ENCODE results near the gene THADA. TPM values are rescaled to one million over a fixed set of nuclear protein-coding genes. Genes with fewer than 3 reads are reported as not detected.

Gene THADA
- total and polyA plus RNA-seq, 9 donors = 14.4 to 24.3 (median 18.1) TPM

GRCh38 chr2:43383533-43383932 is 212.3 kb downstream of the THADA start:
- Histone ChIP-seq H3K4me1 (ENCODE audit: control insufficient read depth, insufficient read depth, low read length) (peaks cover 11% of the 10 kb centered on the region), H3K27me3 (ENCODE audit: control insufficient read depth, insufficient read depth, low read length) (no peaks in the 10 kb centered on the region), H3K27ac (ENCODE audit: low read length) (no peak overlapping the region), H3K4me3 (ENCODE audit: low read length) (no peak overlapping the region), H3K9me3 (replicated peaks; ENCODE audit: control insufficient read depth, low read depth, low read length) (no peaks in the 10 kb centered on the region), H3K36me3 (ENCODE audit: control insufficient read depth, insufficient read depth, low read length) (no peaks in the 10 kb centered on the region)
- DNase-seq = no peak
- no CpG with 5 or more reads among the region's 2 CpGs for WGBS (ENCODE audit: insufficient coverage)

GRCh38 chr2:43379494-43379893 is 216.3 kb downstream of the THADA start:
- H3K27ac ChIP-seq (ENCODE audit: low read length) = no peak overlapping the region
- DNase-seq = no peak
- H3K9me3 ChIP-seq (replicated peaks; ENCODE audit: control insufficient read depth, low read depth, low read length) = no peaks in the 10 kb centered on the region
- 100% methylated on average over 1 of the region's 1 CpG for WGBS (ENCODE audit: insufficient coverage)
- H3K36me3 ChIP-seq (ENCODE audit: control insufficient read depth, insufficient read depth, low read length) = no peaks in the 10 kb centered on the region
- H3K27me3 ChIP-seq (ENCODE audit: control insufficient read depth, insufficient read depth, low read length) = no peaks in the 10 kb centered on the region
- no peak overlapping the region for H3K4me3 ChIP-seq (ENCODE audit: low read length)
- peaks cover 4% of the 10 kb centered on the region for H3K4me1 ChIP-seq (ENCODE audit: control insufficient read depth, insufficient read depth, low read length)

GRCh38 chr2:43377327-43377726 is 218.5 kb downstream of the THADA start:
- Histone ChIP-seq H3K9me3 (replicated peaks; ENCODE audit: control insufficient read depth, low read depth, low read length) (no peaks in the 10 kb centered on the region), H3K4me3 (ENCODE audit: low read length) (no peak overlapping the region), H3K4me1 (ENCODE audit: control insufficient read depth, insufficient read depth, low read length) (peaks cover 4% of the 10 kb centered on the region), H3K27ac (ENCODE audit: low read length) (no peak overlapping the region), H3K36me3 (ENCODE audit: control insufficient read depth, insufficient read depth, low read length) (no peaks in the 10 kb centered on the region), H3K27me3 (ENCODE audit: control insufficient read depth, insufficient read depth, low read length) (no peaks in the 10 kb centered on the region)
- no CpG with 5 or more reads among the region's 3 CpGs for WGBS (ENCODE audit: insufficient coverage)
- no peak for DNase-seq

GRCh38 chr2:43376523-43377198 is 219.2 kb downstream of the THADA start:
- DNase-seq = no peak
- H3K4me1 ChIP-seq (ENCODE audit: control insufficient read depth, insufficient read depth, low read length) = peaks cover 4% of the 10 kb centered on the region
- no peaks in the 10 kb centered on the region for H3K36me3 ChIP-seq (ENCODE audit: control insufficient read depth, insufficient read depth, low read length)
- no peak overlapping the region for H3K27ac ChIP-seq (ENCODE audit: low read length)
- no peaks in the 10 kb centered on the region for H3K27me3 ChIP-seq (ENCODE audit: control insufficient read depth, insufficient read depth, low read length)
- no peak overlapping the region for H3K4me3 ChIP-seq (ENCODE audit: low read length)
- H3K9me3 ChIP-seq (replicated peaks; ENCODE audit: control insufficient read depth, low read depth, low read length) = no peaks in the 10 kb centered on the region
- no CpG with 5 or more reads among the region's 8 CpGs for WGBS (ENCODE audit: insufficient coverage)

GRCh38 chr2:43375746-43376522 is 219.9 kb downstream of the THADA start:
- Histone ChIP-seq H3K4me1 (ENCODE audit: control insufficient read depth, insufficient read depth, low read length) (peaks cover 4% of the 10 kb centered on the region), H3K4me3 (ENCODE audit: low read length) (no peak overlapping the region), H3K36me3 (ENCODE audit: control insufficient read depth, insufficient read depth, low read length) (no peaks in the 10 kb centered on the region), H3K27ac (ENCODE audit: low read length) (peak overlapping the region; percentile 50), H3K27me3 (ENCODE audit: control insufficient read depth, insufficient read depth, low read length) (no peaks in the 10 kb centered on the region), H3K9me3 (replicated peaks; ENCODE audit: control insufficient read depth, low read depth, low read length) (no peaks in the 10 kb centered on the region)
- WGBS (ENCODE audit: insufficient coverage) = no CpG with 5 or more reads among the region's 3 CpGs
- no peak for DNase-seq

GRCh38 chr2:43372416-43373081 is 223.3 kb downstream of the THADA start:
- Histone ChIP-seq H3K36me3 (ENCODE audit: control insufficient read depth, insufficient read depth, low read length) (no peaks in the 10 kb centered on the region), H3K4me3 (ENCODE audit: low read length) (no peak overlapping the region), H3K27ac (ENCODE audit: low read length) (no peak overlapping the region), H3K9me3 (replicated peaks; ENCODE audit: control insufficient read depth, low read depth, low read length) (no peaks in the 10 kb centered on the region), H3K27me3 (ENCODE audit: control insufficient read depth, insufficient read depth, low read length) (no peaks in the 10 kb centered on the region), H3K4me1 (ENCODE audit: control insufficient read depth, insufficient read depth, low read length) (peaks cover 4% of the 10 kb centered on the region)
- no peak for DNase-seq
- WGBS (ENCODE audit: insufficient coverage) = 83% methylated on average over 6 of the region's 8 CpGs

- no peaks in the 10 kb centered on the region for H3K27me3 ChIP-seq (ENCODE audit: control insufficient read depth, insufficient read depth, low read length)
- peaks cover under 1% of the 10 kb centered on the region for H3K4me1 ChIP-seq (ENCODE audit: control insufficient read depth, insufficient read depth, low read length)
- H3K27ac ChIP-seq (ENCODE audit: low read length) = no peak overlapping the region
- no peaks in the 10 kb centered on the region for H3K9me3 ChIP-seq (replicated peaks; ENCODE audit: control insufficient read depth, low read depth, low read length)
- no peak overlapping the region for H3K4me3 ChIP-seq (ENCODE audit: low read length)
- H3K36me3 ChIP-seq (ENCODE audit: control insufficient read depth, insufficient read depth, low read length) = no peaks in the 10 kb centered on the region
- DNase-seq = no peak
Measured at GRCh38 chr2:43370705-43371104, 225.1 kb downstream of the THADA start.

GRCh38 chr2:43370146-43370545 is 225.7 kb downstream of the THADA start:
- WGBS (ENCODE audit: insufficient coverage) = 92% methylated on average over 2 of the region's 4 CpGs
- Histone ChIP-seq H3K36me3 (ENCODE audit: control insufficient read depth, insufficient read depth, low read length) (no peaks in the 10 kb centered on the region), H3K27me3 (ENCODE audit: control insufficient read depth, insufficient read depth, low read length) (no peaks in the 10 kb centered on the region), H3K9me3 (replicated peaks; ENCODE audit: control insufficient read depth, low read depth, low read length) (no peaks in the 10 kb centered on the region), H3K4me1 (ENCODE audit: control insufficient read depth, insufficient read depth, low read length) (no peaks in the 10 kb centered on the region), H3K27ac (ENCODE audit: low read length) (no peak overlapping the region), H3K4me3 (ENCODE audit: low read length) (no peak overlapping the region)
- no peak for DNase-seq

GRCh38 chr2:43368483-43369385 is 227.1 kb downstream of the THADA start:
- H3K4me1 ChIP-seq (ENCODE audit: control insufficient read depth, insufficient read depth, low read length) = no peaks in the 10 kb centered on the region
- H3K9me3 ChIP-seq (replicated peaks; ENCODE audit: control insufficient read depth, low read depth, low read length) = no peaks in the 10 kb centered on the region
- no peaks in the 10 kb centered on the region for H3K27me3 ChIP-seq (ENCODE audit: control insufficient read depth, insufficient read depth, low read length)
- 97% methylated on average over 5 of the region's 5 CpGs for WGBS (ENCODE audit: insufficient coverage)
- no peak overlapping the region for H3K27ac ChIP-seq (ENCODE audit: low read length)
- no peak for DNase-seq
- H3K36me3 ChIP-seq (ENCODE audit: control insufficient read depth, insufficient read depth, low read length) = no peaks in the 10 kb centered on the region
- no peak overlapping the region for H3K4me3 ChIP-seq (ENCODE audit: low read length)

Data from muscle of leg (tissue), 11 donors.